Panc1 (cell line): ENCODE measurements around the gene NDUFAF7. TPM values are rescaled to one million over a fixed set of nuclear protein-coding genes. Genes with fewer than 3 reads are reported as not detected.

Experiments
- ATAC-seq: fragments of 200-7000 bp; cut with Tn5 transposase; 2 replicates; pipeline ENCODE4 v1.9.1; 2020; ENCODE audit warnings: mild to moderate bottlenecking, moderate library complexity
- BruUV-seq: library from RNA; stranded (reverse); fragments of 400-500 nt; replicated peaks from 2 replicates; lab custom pipeline; 2021; lab: Mats Ljungman, UMichigan
- CTCF ChIA-PET: fragments of 300-600 bp; sonication (Branson Sonifier 250); formaldehyde crosslinking; loops from one replicate; lab custom pipeline; 2022; ENCODE audit warnings: antibody characterized with exemption; lab: Charles Lee
- POLR2A ChIA-PET: fragments of 300-600 bp; sonication (Branson Sonifier 250); formaldehyde crosslinking; loops from one replicate; lab custom pipeline; 2022; ENCODE audit warnings: antibody characterized with exemption; lab: Charles Lee
- DNase-seq: peaks from one replicate; pipeline ENCODE4 v3.0.0-alpha.2; 2010; ENCODE audit warnings: low read depth, low spot score
- H3K27ac ChIP-seq: 2 replicates; pipeline ENCODE4 v1.5.1; 2011; ENCODE audit warnings: mild to moderate bottlenecking, low read length, inconsistent platforms
- H3K27me3 ChIP-seq: fragments of 200-500 bp; sonication (Bioruptor generic); 2 replicates; pipeline ENCODE4 v1.6.0; 2014; ENCODE audit warnings: low read length, inconsistent platforms; ENCODE audit not compliant: control insufficient read depth, insufficient read depth
- H3K36me3 ChIP-seq: fragments of 200-500 bp; sonication (Bioruptor generic); 2 replicates; pipeline ENCODE4 v1.5.1; 2014; ENCODE audit warnings: inconsistent platforms, mild to moderate bottlenecking, low read length, moderate library complexity; ENCODE audit not compliant: control insufficient read depth, insufficient read depth
- H3K4me1 ChIP-seq: 2 replicates; pipeline ENCODE4 v1.5.1; 2011; ENCODE audit warnings: inconsistent platforms, mild to moderate bottlenecking, low read length, moderate library complexity; ENCODE audit not compliant: control insufficient read depth, insufficient read depth
- H3K4me3 ChIP-seq, 2 experiments: 2 replicates each; pipeline ENCODE4 v1.5.1; 2011 to 2012; ENCODE audit warnings: low read depth in 2 of 2, low read length in 2 of 2, mild to moderate bottlenecking in 2 of 2, inconsistent platforms in 1 of 2, moderate library complexity in 1 of 2
- H3K9me3 ChIP-seq: fragments of 200-500 bp; sonication (Bioruptor generic); 2 replicates; pipeline ENCODE4 v1.5.1; 2014; ENCODE audit warnings: low read depth, mild to moderate bottlenecking, inconsistent platforms, low read length, moderate library complexity; ENCODE audit not compliant: control insufficient read depth, insufficient read depth
- POLR2AphosphoS5 ChIP-seq: IDR thresholded peaks from 2 replicates; pipeline ENCODE4 v1.6.1; 2012; ENCODE audit warnings: mild to moderate bottlenecking, low read depth, low read length, moderate library complexity
- SIN3A ChIP-seq: IDR thresholded peaks from 2 replicates; pipeline ENCODE4 v1.6.1; 2012; ENCODE audit warnings: low read depth, mild to moderate bottlenecking, low read length, moderate library complexity, borderline replicate concordance; ENCODE audit not compliant: insufficient read depth
- TCF7L2 ChIP-seq: IDR thresholded peaks from 2 replicates; pipeline ENCODE4 v1.6.1; 2011; ENCODE audit warnings: mild to moderate bottlenecking, low read depth, low read length, inconsistent platforms
- in situ Hi-C: cut with HindIII; loops from 2 replicates; pipeline ENCODE4 v1.10.0; 2016; ENCODE audit warnings: low sequenced_read_pairs, low pct_unique_long_range_greater_than_20kb
- intact Hi-C: fragments of 100-400 bp; cut with micrococcal nuclease; formaldehyde crosslinking; loops from one replicate; pipeline ENCODE4 v1.10.0; 2022; ENCODE audit not compliant: unreplicated experiment
- total RNA-seq: library from RNA; stranded (reverse); gene quantifications from one replicate; pipeline ENCODE4 v1.2.1, GENCODE V29; 2021; ENCODE audit not compliant: unreplicated experiment
- TF ChIP-seq, protein P1 (sequence below), 2 experiments: IDR thresholded peaks; 2 replicates each; pipeline ENCODE4 v1.6.1; 2011 to 2012; ENCODE audit warnings: low read depth in 2 of 2, control low read depth in 1 of 2, low read length in 1 of 2, mild to moderate bottlenecking in 1 of 2, moderate library complexity in 1 of 2; ENCODE audit not compliant: insufficient read depth in 1 of 2
- TF ChIP-seq, protein P2 (sequence below): fragments of 450-650 bp; IDR thresholded peaks from 2 replicates; pipeline ENCODE4 v1.5.1; 2017; ENCODE audit warnings: mild to moderate bottlenecking

The NDUFAF7 gene
- total RNA-seq, 1 experiment from 2014 or later, result 17.7 TPM

DNA sequence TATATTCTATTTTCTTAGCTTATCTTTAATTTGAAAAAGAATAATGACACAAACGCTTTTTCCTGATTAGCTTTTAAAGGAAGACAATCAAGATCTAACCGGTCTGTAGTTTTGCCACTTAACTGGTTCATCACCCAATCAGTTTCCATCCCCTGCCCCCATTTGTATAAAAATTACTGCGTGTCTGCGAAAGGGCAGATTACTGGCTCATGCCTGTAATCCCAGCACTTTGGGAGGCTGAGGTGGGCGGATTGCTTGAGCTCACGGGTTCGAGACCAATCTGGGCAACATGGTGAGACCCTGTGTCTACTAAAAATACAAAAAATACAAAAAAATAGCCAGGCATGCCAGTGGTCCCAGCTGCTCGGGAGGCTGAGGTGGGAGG, 32.8 kb upstream of the NDUFAF7 start:
- in situ Hi-C loops, result no loop called here
- TF ChIP-seq POLR2AphosphoS5 (no peak), SIN3A (no peak)
- TF ChIP-seq, protein P1, sequence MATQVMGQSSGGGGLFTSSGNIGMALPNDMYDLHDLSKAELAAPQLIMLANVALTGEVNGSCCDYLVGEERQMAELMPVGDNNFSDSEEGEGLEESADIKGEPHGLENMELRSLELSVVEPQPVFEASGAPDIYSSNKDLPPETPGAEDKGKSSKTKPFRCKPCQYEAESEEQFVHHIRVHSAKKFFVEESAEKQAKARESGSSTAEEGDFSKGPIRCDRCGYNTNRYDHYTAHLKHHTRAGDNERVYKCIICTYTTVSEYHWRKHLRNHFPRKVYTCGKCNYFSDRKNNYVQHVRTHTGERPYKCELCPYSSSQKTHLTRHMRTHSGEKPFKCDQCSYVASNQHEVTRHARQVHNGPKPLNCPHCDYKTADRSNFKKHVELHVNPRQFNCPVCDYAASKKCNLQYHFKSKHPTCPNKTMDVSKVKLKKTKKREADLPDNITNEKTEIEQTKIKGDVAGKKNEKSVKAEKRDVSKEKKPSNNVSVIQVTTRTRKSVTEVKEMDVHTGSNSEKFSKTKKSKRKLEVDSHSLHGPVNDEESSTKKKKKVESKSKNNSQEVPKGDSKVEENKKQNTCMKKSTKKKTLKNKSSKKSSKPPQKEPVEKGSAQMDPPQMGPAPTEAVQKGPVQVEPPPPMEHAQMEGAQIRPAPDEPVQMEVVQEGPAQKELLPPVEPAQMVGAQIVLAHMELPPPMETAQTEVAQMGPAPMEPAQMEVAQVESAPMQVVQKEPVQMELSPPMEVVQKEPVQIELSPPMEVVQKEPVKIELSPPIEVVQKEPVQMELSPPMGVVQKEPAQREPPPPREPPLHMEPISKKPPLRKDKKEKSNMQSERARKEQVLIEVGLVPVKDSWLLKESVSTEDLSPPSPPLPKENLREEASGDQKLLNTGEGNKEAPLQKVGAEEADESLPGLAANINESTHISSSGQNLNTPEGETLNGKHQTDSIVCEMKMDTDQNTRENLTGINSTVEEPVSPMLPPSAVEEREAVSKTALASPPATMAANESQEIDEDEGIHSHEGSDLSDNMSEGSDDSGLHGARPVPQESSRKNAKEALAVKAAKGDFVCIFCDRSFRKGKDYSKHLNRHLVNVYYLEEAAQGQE (IDR thresholded peaks at IDR 0.05; ENCODE audit: insufficient read depth in 1 of 2, low read depth in 2 of 2, low read length in 1 of 2), result no peak
- TF ChIP-seq, protein P2, sequence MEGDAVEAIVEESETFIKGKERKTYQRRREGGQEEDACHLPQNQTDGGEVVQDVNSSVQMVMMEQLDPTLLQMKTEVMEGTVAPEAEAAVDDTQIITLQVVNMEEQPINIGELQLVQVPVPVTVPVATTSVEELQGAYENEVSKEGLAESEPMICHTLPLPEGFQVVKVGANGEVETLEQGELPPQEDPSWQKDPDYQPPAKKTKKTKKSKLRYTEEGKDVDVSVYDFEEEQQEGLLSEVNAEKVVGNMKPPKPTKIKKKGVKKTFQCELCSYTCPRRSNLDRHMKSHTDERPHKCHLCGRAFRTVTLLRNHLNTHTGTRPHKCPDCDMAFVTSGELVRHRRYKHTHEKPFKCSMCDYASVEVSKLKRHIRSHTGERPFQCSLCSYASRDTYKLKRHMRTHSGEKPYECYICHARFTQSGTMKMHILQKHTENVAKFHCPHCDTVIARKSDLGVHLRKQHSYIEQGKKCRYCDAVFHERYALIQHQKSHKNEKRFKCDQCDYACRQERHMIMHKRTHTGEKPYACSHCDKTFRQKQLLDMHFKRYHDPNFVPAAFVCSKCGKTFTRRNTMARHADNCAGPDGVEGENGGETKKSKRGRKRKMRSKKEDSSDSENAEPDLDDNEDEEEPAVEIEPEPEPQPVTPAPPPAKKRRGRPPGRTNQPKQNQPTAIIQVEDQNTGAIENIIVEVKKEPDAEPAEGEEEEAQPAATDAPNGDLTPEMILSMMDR, result no peak
- ATAC-seq (no peak), DNase-seq (no peak)
- H3K9me3 ChIP-seq, result peaks cover 1% of the 10 kb centered on the region; the same call in 1 of the 2 replicates
- H3K36me3 ChIP-seq, result peaks cover 21% of the 10 kb centered on the region
- CTCF ChIA-PET, result no interaction called here
- H3K27ac ChIP-seq, result no peak overlapping the region
- H3K4me1 ChIP-seq, result no peaks in the 10 kb centered on the region
- intact Hi-C loops, result no loop called here
- no peaks in the 10 kb centered on the region for H3K27me3 ChIP-seq
- BruUV-seq, result no TSS peak
- H3K4me3 ChIP-seq, result no peak overlapping the region
- POLR2A ChIA-PET, result no interaction called here

- POLR2A ChIA-PET, result no interaction called here
- no peaks in the 10 kb centered on the region for H3K4me1 ChIP-seq
- no peak overlapping the region for H3K27ac ChIP-seq
- ATAC-seq (no peak), DNase-seq (no peak)
- H3K4me3 ChIP-seq, result no peak overlapping the region
- CTCF ChIA-PET, result no interaction called here
- peaks cover 33% of the 10 kb centered on the region for H3K36me3 ChIP-seq
- TF ChIP-seq, protein P2, result no peak
- TF ChIP-seq SIN3A (no peak), POLR2AphosphoS5 (no peak), TCF7L2 (no peak)
- TF ChIP-seq, protein P1 (IDR thresholded peaks at IDR 0.05; ENCODE audit: insufficient read depth in 1 of 2, low read depth in 2 of 2, low read length in 1 of 2), result no peak
- no peaks in the 10 kb centered on the region for H3K27me3 ChIP-seq
- peaks cover 5% of the 10 kb centered on the region; the same call in 1 of the 2 replicates for H3K9me3 ChIP-seq
- intact Hi-C loops, result no loop called here
- BruUV-seq, result no TSS peak
- in situ Hi-C loops, result no loop called here
Observed at GRCh38 chr2:37201208-37201607, 30.2 kb upstream of the NDUFAF7 start.
